ENCODE results near the gene TMEM266. TPM values are rescaled to one million over a fixed set of nuclear protein-coding genes. Genes with fewer than 3 reads are reported as not detected.

Gene TMEM266
- 0.51 and 1.1 TPM in 2 replicates for polyA plus RNA-seq

DNA sequence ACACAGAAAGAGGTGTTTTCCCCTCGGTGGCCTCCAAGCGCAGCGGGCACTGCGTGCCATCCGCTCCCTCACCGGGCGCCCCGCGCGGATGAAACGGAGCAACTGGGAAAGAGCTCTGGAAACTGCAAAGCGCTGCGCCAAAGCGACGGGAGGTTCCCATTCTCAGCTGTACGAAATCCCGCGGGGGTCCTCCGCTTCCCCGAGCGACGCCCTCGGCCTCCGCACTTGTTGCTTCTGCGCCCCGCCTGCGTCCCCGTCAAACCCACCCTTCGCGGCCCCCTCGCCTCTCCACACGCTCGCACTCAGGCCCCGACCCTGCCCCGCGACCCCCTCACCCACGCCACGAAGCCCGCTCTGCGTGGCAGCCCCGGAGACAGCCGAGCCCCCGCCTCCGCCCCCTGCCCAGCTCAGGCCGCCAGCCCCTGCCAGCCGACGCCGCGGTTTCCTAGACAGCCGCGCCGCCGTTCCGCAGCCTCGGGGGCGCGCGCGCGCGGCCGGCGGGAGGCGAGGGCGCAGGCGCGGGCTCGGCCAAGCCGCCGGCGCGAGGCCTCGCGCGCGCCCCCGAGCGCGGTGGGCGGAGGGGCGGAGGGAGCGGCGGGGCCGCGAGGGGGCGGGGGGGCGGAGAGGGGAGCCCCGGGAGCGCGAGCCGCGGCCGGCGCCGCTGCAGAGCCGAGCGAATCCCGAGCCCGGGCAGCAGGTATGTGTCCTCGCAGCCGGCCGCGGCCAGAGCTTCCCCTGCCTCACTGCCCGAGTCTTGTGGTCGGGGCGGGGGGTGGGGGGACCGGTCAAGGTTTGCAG, at the start of gene TMEM266:
Gene TMEM266, plus strand, starts transcription at position 666 of the 798 bp plus-strand sequence. CDS start 74,279 bp downstream, outside the sequence.

DNA sequence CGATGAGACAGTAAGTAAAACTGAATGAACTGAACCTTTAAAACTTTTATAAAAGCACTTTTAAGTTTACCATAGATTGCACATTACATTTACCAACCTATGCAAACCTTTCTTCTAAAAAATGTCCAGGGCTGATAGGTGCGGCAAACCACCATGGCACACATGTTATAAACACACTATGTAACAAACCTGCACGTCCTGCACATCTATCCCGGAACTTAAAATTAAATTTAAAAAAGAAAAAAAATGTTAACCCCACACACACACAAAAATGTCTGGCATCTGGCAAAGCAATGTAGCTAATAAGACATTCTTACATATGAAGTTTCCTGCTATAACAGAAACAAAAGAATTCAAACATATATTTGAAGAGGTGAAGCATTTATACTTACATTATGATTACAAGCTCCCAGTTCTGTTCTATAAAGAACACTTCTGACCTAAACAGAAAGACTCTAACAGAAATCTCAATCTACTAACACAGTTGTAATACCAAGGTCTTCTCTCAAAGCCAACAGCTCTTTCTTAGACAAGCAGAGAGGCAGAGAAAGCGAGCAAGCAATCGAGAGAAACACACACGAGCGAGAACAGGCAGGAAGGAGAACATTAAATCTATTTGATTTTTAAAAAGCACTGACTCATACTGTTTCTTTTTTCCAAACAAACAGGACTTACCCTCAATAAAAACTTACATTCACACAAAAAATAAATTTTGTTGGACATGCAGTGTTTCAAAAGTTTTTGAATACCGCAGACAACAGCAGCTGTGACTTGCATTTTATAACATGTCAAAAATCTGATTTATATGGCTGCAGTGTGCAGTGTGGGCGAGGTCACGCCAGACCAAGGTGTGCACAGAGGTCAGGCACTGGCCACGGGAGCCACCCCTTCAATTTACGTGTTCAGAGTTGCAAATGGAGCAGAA, 47.9 kb upstream of the TMEM266 start, which contains the start of gene NRG4:
Gene NRG4, minus strand, starts transcription at position 798 of the 925 bp plus-strand sequence. CDS start 1,194 bp downstream, outside the sequence.

Other genes with a start within 250 kb of the TMEM266 start
- 3.9 and 11.1 TPM in 2 replicates for gene UBE2Q2, start 216.5 kb upstream of the TMEM266 start, polyA plus RNA-seq
- gene FBXO22, start 156.1 kb upstream of the TMEM266 start, polyA plus RNA-seq = 56.4 and 62.2 TPM in 2 replicates
- 0.48 and 5.3 TPM in 2 replicates for gene NRG4, start 47.6 kb upstream of the TMEM266 start, polyA plus RNA-seq

All from Purkinje cell (primary cell).